HG02588 (cell line): ENCODE results near the gene RAB36.

Experiments
- ATAC-seq: cut with Tn5 transposase; IDR thresholded peaks from one replicate; pipeline ENCODE4 v1.9.1; 2021; ENCODE audit warnings: mild to moderate bottlenecking, moderate library complexity; ENCODE audit not compliant: unreplicated experiment

Gene RAB36

GRCh38 chr22:23120415-23120899 lies 24.8 kb upstream of the RAB36 start:
- no peak for ATAC-seq

- ATAC-seq, result no peak
These were observed 24.3 kb upstream of the RAB36 start for GRCh38 chr22:23121000-23121421.

- ATAC-seq, result no peak
These were observed 23.9 kb upstream of the RAB36 start for GRCh38 chr22:23121424-23121823.

GRCh38 chr22:23122216-23122957 lies 22.9 kb upstream of the RAB36 start:
- no peak for ATAC-seq

- ATAC-seq, result no peak
These were observed 22.1 kb upstream of the RAB36 start for GRCh38 chr22:23122992-23123803.

DNA sequence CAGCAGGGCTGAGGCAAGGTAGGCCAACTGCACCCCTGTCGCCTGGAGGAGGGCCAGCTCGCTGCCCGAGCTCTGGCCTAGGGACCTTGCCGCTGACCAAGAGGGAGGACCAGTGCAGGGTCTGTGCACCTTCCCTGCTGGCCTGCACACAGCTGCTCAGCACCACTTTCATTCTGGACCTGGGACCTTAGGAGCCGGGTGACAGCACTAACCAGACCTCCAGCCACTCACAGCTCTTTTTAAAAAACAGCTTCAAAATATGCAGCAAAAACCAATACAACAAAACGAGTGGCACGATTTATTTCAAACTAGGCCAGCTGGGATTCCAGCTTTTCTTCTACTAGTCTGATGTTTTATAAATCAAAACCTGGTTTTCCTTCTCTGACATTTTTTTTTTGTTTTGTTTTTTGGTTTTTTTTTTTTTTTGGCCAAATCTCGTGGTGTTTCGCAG lies 21.4 kb upstream of the RAB36 start:
- no peak for ATAC-seq

DNA sequence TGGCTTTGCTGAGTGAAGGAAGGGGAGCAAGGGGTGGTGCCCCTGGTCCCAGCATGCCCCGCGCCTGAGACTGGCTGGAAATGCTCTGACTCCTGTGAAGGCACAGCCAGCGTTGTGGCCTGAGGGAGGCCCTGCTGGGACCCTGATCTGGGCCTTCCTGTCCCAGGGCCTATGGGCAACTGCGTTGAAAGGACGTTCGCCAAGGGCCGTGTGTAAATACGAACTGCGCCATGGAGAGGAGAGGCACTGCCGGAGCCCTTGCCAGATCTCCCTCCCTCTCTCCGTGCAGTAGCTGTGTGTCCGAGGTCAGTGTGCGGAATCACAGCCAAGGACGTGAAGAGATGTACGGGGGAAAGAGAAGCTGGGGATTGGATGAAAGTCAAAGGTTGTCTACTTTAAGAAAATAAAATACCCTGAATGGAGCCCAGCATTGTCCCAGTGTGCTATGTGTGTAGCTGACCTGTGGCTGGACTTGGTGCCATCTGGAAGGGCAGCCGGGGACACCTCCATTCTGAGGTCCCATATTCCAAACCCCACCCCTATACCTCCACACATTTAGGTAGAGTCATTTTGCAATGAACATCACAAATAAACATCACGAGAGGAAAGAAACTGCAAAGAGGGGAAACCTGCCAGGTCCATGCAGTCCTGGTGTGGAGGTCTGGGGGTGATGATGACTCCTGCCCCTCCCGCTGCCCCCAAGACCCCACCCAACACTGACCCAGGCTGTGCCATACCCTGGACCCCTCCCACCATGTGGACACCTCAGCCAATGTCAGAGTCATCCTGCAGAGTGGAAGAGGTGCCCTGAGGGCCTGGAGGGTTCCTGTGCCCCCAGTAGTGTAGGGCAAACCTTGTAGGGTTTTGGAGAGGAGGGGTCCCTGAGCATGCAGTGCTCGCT lies 20.4 kb upstream of the RAB36 start:
- ATAC-seq, result no peak

- ATAC-seq, result no peak
These were observed 19.7 kb upstream of the RAB36 start for GRCh38 chr22:23125512-23126103.

- no peak for ATAC-seq
These were observed 18.9 kb upstream of the RAB36 start for GRCh38 chr22:23126165-23127054.

DNA sequence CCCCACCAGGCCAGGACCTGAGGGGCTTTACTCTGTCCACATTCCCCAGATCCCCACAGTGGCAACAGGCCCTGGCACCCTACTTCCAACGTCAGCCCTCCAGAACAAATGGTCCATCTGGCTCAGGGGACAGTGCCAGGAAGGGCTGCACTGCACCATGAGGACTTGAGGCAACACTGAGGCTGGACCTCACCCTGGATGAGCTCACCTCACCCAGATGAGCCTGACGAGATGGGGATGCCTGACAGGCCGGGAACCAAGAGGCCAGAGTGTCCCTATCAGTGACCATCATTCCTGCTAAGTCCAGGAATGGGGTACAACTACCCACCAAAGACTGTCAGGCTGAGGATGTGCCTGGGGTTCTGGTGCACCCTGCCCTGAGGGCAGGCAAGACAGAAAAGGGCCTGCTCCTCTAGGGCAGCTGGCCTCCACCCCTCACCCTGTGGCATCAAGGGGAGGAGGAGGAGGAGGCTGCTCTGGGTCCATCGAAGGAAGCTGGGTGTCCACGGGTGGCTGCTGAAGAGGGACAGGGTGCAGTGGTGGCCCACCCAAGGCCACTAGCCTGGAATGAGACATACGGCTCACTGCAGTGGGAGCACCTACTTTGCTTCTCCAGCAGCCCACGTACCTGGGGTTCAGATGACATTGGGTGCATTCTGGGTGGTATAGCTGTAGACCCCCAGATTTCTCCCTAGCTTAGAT lies 18.1 kb upstream of the RAB36 start:
- ATAC-seq, result no peak

DNA sequence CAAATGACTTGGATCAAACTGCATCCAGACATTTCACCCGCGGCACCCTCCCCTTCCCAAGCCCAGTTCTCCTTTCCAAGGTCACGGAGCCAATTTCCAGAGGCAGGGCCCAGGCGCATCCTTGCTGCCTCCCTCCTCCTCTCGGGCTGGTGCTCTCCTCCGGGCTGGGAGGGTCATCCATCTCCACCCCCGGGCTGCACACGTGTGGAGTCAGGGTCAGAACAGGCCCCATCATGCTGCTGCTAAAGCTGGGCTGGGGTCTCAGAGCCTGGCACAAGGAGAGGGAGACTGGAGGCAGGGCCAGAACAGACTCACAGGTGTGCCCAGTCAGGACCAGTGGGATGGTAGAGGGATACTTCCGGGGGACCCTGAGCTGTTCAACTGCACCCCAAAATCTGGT lies 17.5 kb upstream of the RAB36 start:
- no peak for ATAC-seq

GRCh38 chr22:23128269-23129108 lies 16.8 kb upstream of the RAB36 start:
- no peak for ATAC-seq

- no peak for ATAC-seq
These were observed 16.1 kb upstream of the RAB36 start for GRCh38 chr22:23129149-23129548.

- no peak for ATAC-seq
These were observed 14.6 kb upstream of the RAB36 start for GRCh38 chr22:23130697-23131096.

DNA sequence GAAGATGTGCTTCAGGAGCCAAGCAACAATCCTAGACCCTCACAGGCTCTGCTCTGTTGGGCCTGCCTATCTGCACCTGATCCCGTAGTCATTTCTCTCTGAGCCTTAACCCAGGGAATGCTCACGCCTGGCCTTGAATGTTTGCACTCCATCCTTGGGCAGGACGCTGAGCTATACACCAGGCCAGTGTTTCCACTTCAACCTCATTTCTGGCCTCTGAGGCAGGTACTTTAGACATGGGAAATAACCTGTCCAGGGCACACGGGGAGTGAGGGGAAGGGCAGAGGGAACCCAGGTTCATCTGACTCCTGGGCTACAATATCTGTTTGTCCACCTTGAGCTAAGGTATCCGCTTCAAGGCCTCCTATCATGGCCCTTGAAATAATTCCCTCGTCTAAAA lies 13.3 kb upstream of the RAB36 start:
- ATAC-seq, result no peak

DNA sequence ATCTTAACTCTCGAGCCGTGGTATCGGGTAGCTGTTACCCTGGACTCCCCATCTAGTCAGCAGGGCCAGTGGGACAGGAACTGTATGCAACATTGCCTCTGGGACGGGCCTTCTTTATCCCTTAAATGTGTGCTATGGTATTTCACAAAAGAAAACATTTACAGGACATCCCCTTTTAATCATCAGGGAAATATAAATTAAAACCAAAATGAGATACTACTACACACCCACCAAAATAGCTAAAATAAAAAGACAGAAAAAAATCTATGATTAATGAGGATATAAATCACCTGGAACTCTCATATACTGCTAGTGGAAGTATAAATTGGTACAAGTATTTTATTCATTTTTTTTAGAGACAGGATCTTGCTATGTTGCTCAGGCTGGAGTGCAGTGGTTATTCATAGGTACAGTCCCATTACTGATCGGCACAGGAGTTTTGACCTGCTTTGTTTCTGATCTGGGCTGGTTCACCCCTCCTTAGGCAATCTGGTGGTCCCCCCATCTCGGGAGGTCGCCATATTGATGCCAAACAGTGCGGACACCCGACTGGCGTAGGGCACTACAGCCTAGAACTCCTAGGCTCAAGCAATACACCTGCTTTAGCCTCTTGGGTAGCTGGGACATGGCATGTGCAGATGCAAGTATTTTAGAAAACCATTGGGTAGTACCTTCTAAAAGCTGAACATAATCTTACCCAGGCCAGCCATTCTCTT lies 12.7 kb upstream of the RAB36 start:
- ATAC-seq, result no peak

GRCh38 chr22:23133922-23134321 lies 11.4 kb upstream of the RAB36 start:
- ATAC-seq, result no peak
